Endodermal cell (in vitro differentiated cells): ENCODE data around the gene RCSD1. TPM values are rescaled to one million over a fixed set of nuclear protein-coding genes. Genes with fewer than 3 reads are reported as not detected.

Experiments
- DNase-seq: peaks from one replicate; pipeline ENCODE4 v3.0.0-alpha.2; 2017
- H3K27ac ChIP-seq: 2 replicates; pipeline ENCODE4 v1.5.1; 2013; ENCODE audit warnings: mild to moderate bottlenecking, low read depth, low read length, moderate library complexity
- H3K27me3 ChIP-seq: 2 replicates; pipeline ENCODE4 v1.6.1; 2013; ENCODE audit warnings: mild to moderate bottlenecking, low read length, moderate library complexity; ENCODE audit not compliant: insufficient read depth, control insufficient read depth, poor library complexity, severe bottlenecking
- H3K36me3 ChIP-seq: 2 replicates; pipeline ENCODE4 v1.7.0; 2013; ENCODE audit warnings: mild to moderate bottlenecking, low read length, moderate library complexity; ENCODE audit not compliant: control insufficient read depth, insufficient read depth
- H3K4me1 ChIP-seq: one replicate; pipeline ENCODE4 v1.7.0; 2013; ENCODE audit warnings: low read length; ENCODE audit not compliant: control insufficient read depth, insufficient read depth
- H3K4me3 ChIP-seq: 2 replicates; pipeline ENCODE4 v1.5.1; 2013; ENCODE audit warnings: mild to moderate bottlenecking, low read length, moderate library complexity
- H3K9ac ChIP-seq: 2 replicates; pipeline ENCODE4 v1.6.1; 2013; ENCODE audit warnings: mild to moderate bottlenecking, low read length, moderate library complexity; ENCODE audit not compliant: poor library complexity, severe bottlenecking; ENCODE audit errors: extremely low read depth
- H3K9me3 ChIP-seq: 2 replicates; pipeline ENCODE4 v1.6.1; 2013; ENCODE audit warnings: mild to moderate bottlenecking, low read length, moderate library complexity; ENCODE audit not compliant: control insufficient read depth
- H3K27ac Mint-ChIP-seq: 2 replicates; pipeline ENCODE4 v1.8.0; 2020; ENCODE audit warnings: mixed read lengths
- H3K27me3 Mint-ChIP-seq: 2 replicates; pipeline ENCODE4 v1.8.0; 2021; ENCODE audit warnings: mild to moderate bottlenecking, mixed read lengths; ENCODE audit not compliant: insufficient read depth
- H3K36me3 Mint-ChIP-seq: 2 replicates; pipeline ENCODE4 v1.8.0; 2020; ENCODE audit warnings: low read depth, mixed read lengths
- H3K4me1 Mint-ChIP-seq: 2 replicates; pipeline ENCODE4 v1.8.0; 2020; ENCODE audit warnings: mixed read lengths
- H3K4me3 Mint-ChIP-seq: 2 replicates; pipeline ENCODE4 v1.8.0; 2020; ENCODE audit warnings: mild to moderate bottlenecking, moderate library complexity, mixed read lengths
- H3K9me3 Mint-ChIP-seq: 2 replicates; pipeline ENCODE4 v1.8.0; 2020; ENCODE audit warnings: mild to moderate bottlenecking, mixed read lengths
- WGBS, 2 experiments: methylation state at CpG; one replicate each; pipeline versions ENCODE4 v1.1.5 to v1.1.7; 2013; ENCODE audit warnings: missing lambda C conversion rate in 2 of 2, mixed read lengths in 1 of 2; ENCODE audit not compliant: insufficient coverage in 1 of 2, insufficient read length in 1 of 2; 5-methylcytosine and 5-hydroxymethylcytosine counted together
- total RNA-seq, 2 donors: library from RNA; stranded (reverse); fragmentation: NEBNext Ultra II Directional in 1 of 2; extraction: Animal tissue kit (Norgen Biotek cat#: 25700) in 1 of 2; gene quantifications; 2 replicates in 1 of 2; 3 replicates in 1 of 2; pipeline ENCODE4 v1.2.1, GENCODE V29; 2021
- TF ChIP-seq, protein P1 (sequence below): fragments of 200-600 bp; sonication (generic); conservative IDR thresholded peaks from 2 replicates; pipeline ENCODE4 v1.5.0; 2021; ENCODE audit warnings: antibody characterized with exemption, mild to moderate bottlenecking

Gene RCSD1
- total RNA-seq, 2 donors from 2014 or later: 0.11 to 0.29 TPM

DNA sequence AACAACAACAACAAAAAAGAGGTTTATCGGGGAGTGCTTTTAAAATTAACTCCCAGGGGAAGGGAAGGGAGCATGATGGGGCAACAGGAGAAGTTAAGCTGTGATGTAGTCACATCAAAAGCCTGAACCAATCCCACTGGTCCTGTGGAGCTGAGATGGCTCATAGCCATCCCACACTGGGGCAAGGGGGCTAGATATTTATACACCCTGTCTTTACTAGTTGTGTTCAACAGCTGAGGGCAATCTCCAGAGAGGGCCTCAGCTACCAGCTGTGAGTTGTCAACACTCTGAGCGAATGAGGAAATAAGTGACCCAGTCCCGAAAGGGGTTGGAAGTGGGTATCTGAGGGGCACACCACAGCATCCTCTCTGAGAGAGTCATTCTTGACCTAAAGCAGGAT is 45.5 kb upstream of the RCSD1 start:
- H3K4me1 Mint-ChIP-seq: no peaks in the 10 kb centered on the region
- TF ChIP-seq, protein P1, sequence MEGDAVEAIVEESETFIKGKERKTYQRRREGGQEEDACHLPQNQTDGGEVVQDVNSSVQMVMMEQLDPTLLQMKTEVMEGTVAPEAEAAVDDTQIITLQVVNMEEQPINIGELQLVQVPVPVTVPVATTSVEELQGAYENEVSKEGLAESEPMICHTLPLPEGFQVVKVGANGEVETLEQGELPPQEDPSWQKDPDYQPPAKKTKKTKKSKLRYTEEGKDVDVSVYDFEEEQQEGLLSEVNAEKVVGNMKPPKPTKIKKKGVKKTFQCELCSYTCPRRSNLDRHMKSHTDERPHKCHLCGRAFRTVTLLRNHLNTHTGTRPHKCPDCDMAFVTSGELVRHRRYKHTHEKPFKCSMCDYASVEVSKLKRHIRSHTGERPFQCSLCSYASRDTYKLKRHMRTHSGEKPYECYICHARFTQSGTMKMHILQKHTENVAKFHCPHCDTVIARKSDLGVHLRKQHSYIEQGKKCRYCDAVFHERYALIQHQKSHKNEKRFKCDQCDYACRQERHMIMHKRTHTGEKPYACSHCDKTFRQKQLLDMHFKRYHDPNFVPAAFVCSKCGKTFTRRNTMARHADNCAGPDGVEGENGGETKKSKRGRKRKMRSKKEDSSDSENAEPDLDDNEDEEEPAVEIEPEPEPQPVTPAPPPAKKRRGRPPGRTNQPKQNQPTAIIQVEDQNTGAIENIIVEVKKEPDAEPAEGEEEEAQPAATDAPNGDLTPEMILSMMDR: no peak
- WGBS, 2 experiments: 94 to 100% methylated on average over 2 to 3 of the region's 3 CpGs
- H3K4me1 ChIP-seq: no peaks in the 10 kb centered on the region
- H3K27me3 Mint-ChIP-seq: peaks cover 4% of the 10 kb centered on the region
- no peaks in the 10 kb centered on the region for H3K36me3 ChIP-seq
- no peaks in the 10 kb centered on the region for H3K36me3 Mint-ChIP-seq
- no peak for DNase-seq
- H3K4me3 ChIP-seq: no peak overlapping the region
- no peak overlapping the region for H3K27ac ChIP-seq
- no peak overlapping the region for H3K9ac ChIP-seq
- peaks cover 1% of the 10 kb centered on the region for H3K9me3 Mint-ChIP-seq
- H3K9me3 ChIP-seq: no peaks in the 10 kb centered on the region
- no peaks in the 10 kb centered on the region for H3K27me3 ChIP-seq
- H3K4me3 Mint-ChIP-seq: no peak overlapping the region
- no peak overlapping the region for H3K27ac Mint-ChIP-seq

DNA sequence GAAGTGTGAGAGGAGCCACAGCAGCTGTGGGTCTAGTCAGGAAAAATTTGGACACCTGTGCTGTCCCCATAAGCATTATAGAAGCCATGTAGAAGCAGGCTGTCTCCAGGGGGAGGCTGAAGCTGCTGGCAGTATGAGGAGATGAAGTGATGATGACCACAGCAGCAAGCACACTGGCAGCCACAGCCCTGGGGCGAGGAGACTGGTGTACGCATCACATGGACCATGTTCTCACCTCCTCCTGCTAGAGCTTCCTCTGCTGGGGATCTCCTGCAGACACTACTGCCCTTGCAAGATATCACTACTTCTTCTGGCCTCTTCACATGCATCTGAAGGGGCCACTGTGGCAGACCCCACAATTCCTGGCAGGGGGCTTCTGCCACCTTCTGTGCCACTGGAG is 42.7 kb upstream of the RCSD1 start:
- H3K27me3 Mint-ChIP-seq: peaks cover 4% of the 10 kb centered on the region
- TF ChIP-seq, protein P1: no peak
- no peak for DNase-seq
- H3K27ac Mint-ChIP-seq: peak overlapping the region; percentile 39
- WGBS, 2 experiments: 96 to 100% methylated on average over 1 to 2 of the region's 2 CpGs
- no peaks in the 10 kb centered on the region for H3K36me3 Mint-ChIP-seq
- H3K4me1 ChIP-seq: no peaks in the 10 kb centered on the region
- no peak overlapping the region for H3K27ac ChIP-seq
- H3K9me3 Mint-ChIP-seq: peaks cover 7% of the 10 kb centered on the region
- no peak overlapping the region for H3K9ac ChIP-seq
- no peaks in the 10 kb centered on the region for H3K9me3 ChIP-seq
- no peak overlapping the region for H3K4me3 ChIP-seq
- H3K4me3 Mint-ChIP-seq: no peak overlapping the region
- no peaks in the 10 kb centered on the region for H3K4me1 Mint-ChIP-seq
- H3K27me3 ChIP-seq: no peaks in the 10 kb centered on the region
- H3K36me3 ChIP-seq: no peaks in the 10 kb centered on the region

DNA sequence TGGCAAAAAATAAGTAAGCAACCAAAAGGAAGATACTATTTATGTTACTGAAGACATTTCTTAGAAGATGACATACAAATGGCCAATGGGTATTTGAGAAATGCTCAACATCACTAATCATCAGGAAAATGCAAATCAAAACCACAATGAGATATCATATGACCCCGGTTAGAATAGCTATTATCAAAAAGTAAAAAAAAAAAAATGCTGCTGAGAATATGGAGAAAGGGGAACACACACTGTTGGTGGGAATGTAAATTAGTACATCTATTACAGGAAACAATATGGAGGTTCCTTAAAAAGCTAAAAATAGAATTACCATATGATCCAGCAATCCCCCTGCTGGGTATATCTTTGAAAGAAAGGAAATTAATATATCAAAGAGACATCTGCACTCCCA is 42.2 kb upstream of the RCSD1 start:
- no peaks in the 10 kb centered on the region for H3K4me1 ChIP-seq
- H3K9me3 ChIP-seq: no peaks in the 10 kb centered on the region
- H3K4me1 Mint-ChIP-seq: no peaks in the 10 kb centered on the region
- H3K36me3 ChIP-seq: no peaks in the 10 kb centered on the region
- DNase-seq: no peak
- no peak overlapping the region for H3K4me3 ChIP-seq
- H3K36me3 Mint-ChIP-seq: no peaks in the 10 kb centered on the region
- no peak overlapping the region for H3K9ac ChIP-seq
- TF ChIP-seq, protein P1: no peak
- no CpG with 5 or more reads among the region's 1 CpG for whole genome bisulfite sequencing, 2 experiments
- no peak overlapping the region for H3K4me3 Mint-ChIP-seq
- H3K27me3 ChIP-seq: no peaks in the 10 kb centered on the region
- no peak overlapping the region for H3K27ac Mint-ChIP-seq
- H3K9me3 Mint-ChIP-seq: peaks cover 7% of the 10 kb centered on the region
- H3K27ac ChIP-seq: no peak overlapping the region
- H3K27me3 Mint-ChIP-seq: peaks cover 4% of the 10 kb centered on the region
